ENCODE results near the gene SYT6.

The SYT6 gene

DNA sequence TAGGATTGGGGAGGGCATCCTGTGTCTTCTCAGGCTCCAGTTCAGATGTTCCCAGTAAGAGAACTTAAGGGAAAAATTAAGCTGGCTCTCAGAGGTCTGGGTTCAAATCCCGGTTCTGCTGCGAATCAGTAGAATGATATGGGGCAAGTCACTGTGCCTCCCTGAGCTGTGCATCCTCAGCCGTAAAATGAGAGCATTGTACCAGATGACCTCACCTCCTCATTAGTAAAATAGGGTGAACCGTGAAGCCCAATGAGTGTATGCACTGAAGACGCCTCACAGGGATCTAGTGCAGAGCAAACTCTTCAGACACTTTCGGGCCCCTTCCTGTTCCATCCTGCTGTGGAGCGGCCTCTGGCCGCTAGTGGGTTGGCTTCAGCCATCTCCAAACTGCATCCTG, 36.0 kb downstream of the SYT6 start:
- no peak for DNase-seq

DNA sequence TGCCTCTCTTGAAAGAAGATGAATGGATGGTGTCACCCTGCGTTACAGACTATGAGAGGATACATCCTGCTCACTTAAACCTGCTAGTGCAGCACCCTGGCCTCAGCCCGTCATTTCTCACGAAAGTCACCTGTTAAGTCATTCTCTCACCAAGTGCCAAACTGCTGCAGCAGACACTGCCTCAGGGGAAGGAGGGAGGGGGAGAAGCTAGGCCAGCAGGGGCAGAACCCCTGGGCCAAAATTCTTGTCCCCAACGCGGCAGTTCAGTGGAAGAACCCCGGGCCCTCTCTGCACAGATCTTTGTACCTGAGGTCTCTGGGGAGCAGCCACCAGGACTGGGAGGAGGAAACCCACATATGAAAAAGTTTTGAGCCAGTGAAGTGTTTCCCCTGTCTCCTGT, 37.6 kb downstream of the SYT6 start:
- no peak for DNase-seq

DNA sequence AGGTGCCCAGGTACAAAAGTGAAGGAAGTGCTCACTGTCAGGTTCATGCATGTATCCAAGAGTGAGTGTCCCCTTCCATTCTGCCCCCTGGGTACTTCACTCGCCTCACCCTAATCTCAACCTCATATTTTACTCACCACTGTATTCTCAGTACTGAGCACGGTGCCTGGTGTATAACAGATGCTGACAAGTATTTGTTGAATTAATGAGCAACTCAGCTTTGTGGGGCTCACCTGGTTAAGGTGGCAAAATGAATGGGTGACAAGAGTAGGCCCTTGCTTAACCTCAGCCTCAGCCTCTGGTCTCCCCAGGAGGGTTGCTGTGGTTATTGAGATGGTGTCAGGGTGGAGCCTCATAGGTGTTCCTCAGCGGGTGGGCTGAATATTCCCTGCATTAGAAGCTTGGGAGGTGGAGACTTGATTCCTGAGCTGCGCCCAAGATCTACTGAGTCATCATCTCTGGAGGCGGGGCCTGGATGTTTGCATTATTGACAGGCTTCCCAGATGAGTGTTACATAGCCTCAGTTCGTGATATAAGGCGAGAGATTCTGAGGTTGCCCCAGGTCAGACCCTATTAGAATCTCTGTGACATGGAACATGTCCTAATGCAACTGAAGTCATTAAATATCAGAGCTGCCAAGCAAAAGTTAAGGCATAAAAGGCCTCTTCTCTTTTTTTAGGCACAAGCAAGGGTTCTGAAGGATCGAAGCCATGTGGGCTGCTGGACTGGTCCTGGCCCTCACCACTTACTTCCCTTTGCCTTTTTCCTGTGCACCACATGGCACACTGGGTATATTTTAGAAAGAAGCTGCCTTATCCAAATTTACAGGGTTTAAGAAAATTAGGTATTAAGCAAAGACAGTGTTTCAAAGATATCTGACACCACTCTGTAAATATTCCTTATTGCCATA, 39.2 kb downstream of the SYT6 start:
- peak; percentile 61 for DNase-seq

DNA sequence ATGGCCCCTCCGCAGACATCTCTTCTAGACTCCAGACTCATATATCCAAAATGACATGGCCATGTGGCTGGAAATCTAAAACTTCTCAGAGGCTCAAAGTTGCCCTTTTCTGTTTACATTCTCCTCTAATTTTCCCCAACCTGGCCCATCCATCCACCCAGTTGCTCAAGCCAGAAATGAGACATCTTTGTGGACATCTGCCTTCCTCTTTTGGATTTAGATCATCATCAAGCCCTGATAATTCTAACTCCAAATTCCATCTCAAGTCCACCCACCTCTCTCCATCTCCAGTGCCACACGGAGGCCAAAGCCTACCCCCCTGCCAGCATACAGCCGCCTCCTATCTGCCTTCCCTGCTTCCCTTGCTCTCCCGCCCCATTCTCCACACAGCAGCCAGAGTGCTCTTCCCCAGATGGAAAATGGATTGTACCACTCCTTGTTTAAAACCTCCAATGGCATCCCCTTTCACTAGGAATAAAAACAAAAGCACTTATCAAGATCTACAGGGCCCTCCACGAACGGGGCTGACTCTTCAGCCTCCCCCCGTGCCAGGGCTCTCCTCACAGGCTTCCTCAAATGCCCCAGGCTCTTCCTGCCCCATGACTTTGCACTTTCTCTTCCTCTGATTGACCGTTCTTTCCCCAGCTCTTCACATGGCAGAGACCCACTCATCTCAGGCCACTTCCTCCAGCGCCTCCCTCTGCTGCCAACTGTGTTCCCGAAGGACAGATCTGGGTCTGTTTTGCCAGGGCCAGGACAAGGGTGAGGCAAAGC, 40.1 kb downstream of the SYT6 start:
- DNase-seq = no peak

DNA sequence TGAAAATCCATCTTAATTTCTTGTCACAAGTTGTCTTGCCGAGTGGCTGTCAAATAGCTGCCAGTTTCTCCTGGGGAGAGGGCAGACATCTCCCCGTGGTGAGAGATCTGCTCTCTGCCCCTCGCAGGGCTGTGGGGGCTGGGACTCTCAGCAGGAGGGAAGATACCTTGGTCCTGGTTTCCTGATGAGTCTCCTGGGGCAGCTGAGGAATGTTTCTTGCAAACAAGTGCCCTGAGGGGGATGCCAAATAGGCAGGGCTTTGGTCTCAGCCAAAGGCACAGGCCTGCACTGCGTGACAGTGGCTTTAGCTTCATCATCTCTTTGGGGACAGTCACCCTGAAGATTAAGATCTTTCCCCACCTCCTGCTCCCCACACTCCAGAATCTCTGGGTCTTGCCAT, 40.9 kb downstream of the SYT6 start:
- peak; percentile 11 for DNase-seq

DNA sequence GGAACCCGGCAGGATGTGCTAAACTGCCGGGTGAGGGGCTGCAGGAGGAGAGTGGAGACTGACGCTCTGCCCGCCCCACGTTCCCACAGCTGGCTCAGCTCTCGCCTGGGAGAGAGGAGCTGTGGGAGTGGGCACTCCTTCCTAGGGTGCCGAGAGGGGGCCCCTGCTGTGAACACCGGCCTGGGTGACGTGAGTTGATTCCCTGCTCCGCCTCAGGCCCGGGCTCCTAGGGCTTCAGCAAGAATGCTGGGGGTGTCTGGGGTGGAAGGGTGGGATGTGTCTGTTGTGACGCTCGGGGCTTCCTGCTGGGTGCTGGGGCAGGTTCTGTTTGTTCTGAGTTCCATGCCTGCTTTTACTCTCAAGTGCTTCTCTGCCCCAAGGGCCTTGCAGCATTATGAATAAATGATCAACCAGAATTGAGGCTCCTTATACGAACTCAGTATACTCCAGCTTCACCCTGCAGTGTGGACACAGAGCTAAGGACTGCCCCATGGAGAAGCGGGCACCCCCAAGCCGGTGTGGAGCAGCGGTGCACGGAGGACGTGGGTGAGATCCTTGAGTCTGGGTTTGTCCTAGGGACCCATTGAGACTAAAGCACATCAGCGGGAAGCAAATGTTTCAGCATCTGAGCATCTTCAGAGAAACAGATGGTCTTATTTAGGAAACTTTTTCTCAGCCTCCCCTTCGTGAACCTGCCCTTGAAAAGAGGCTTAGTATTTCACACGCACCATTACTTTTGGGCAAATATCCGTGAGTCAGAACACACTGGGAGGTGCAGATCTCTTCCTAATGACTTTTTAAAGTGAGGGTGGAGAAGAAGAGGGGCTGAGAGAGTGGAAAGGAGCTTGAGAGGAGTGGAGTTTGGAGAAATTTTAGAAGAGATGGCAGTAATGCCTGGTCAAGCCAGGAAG, 41.7 kb downstream of the SYT6 start:
- DNase-seq = peak; percentile 35

DNA sequence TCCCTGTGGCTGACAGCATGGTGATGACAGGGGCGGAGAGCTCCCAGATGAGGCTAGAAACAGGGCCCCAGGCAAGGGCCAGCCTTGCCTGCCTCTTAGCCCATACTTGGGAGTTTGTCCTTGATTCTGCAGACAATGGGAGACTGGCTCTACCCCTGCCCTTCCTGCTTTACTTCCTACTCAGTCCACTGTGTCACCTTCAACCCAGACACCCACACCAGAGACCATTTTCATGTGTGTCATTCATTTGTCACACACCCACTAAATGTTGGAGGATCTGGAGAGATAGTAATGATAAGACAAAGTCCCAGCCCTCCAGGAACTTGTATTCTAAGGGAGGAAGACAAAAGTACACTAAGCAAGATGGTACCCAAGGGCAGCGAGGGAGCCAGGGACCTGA, 43.7 kb downstream of the SYT6 start:
- no peak for DNase-seq

DNA sequence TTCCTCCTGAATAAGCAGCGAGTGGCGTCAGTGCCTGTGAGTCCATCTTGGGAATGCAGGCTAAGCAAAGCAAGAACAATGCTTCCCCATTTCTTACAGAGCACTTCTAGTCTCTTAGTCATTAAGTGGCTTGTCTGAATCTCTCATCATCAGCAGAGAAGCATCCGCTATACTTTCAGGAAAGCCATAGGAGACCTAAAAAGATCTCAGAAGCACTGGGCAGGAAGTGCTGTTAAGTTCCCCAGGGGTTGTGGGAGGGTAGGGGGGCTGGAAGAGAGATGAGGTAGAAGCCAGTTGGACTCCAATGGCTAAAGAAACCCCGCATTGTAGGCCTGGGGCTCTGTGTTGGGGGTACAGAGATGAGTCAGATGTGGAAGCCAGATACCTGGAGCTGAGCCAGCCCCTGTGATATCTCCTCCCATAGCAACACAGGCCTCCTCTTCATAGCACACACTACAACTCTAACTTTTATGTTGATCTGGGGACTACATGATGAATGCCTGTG, 44.9 kb downstream of the SYT6 start:
- peak; percentile 80 for DNase-seq

DNA sequence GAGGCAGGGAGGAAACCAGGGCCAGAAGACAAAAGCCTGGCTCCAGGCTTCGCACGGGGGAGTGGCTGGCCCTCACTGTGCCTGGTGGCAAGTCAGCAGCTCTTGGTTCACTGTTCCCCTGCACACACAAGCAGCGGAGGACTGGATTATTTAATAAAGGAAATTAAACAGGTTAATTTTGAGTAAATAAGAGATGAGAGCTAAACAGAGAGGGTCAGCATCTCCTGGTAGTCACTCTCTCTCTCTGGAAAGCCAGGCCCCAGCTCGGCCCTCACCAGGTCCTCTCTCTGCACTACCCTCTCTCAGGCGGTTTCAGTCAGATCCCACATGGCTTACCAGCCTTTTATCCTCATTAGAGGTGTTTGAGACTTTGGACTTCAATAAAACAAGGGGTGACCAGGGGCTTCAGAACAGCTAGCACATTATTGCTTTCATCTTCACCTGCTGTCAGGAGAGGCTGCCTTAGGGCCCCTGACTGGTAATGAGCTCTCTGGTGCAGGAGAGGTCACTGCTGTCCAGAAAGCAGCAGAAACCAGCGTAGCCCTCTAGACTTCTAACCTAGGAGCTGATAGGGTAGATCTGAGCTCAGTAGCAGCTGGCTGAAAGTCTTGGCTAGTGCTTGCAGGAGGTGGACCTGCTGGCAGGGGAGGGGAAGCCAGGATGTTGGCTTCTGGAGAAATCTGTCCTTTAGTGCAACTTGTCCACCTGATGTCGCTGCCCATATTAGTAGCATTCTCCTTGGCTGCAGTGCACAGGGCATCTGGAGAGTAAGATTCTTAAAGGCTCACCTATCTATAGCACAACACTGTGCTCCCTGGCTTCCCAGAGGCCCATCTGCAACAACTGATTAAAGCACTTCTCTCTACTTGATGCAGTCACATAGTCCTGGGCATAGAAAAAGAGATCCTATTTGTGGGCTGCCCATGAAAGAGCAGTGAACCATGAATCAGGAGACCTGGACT, 45.9 kb downstream of the SYT6 start:
- DNase-seq = no peak

DNA sequence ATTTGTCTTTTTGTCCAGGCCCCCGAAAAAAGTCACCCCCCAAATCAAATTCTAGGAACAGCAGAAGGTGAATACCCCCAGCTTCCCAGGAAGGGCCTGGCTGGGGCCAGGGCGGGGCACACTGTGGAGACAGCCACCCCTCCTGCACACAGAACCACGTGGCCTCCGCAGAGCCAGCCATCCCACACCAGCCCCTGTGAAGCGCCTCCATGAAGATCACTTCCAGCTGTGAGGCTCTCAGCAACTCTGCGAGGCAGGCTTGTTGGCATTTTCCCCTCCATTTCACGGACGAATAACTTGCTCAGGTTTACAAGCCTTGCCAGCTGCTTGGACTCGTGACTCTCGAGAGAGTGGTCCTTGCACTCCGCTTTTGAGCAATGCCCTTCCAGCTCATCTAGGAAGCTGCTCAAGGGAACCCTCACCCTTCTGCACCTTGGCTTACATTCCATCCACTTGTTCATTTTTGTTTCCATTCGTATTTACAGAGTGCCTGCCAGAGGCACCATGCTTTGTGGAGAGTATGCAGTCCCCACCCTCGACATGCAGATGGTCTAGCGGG, 48.2 kb downstream of the SYT6 start:
- DNase-seq = peak; percentile 21

DNA sequence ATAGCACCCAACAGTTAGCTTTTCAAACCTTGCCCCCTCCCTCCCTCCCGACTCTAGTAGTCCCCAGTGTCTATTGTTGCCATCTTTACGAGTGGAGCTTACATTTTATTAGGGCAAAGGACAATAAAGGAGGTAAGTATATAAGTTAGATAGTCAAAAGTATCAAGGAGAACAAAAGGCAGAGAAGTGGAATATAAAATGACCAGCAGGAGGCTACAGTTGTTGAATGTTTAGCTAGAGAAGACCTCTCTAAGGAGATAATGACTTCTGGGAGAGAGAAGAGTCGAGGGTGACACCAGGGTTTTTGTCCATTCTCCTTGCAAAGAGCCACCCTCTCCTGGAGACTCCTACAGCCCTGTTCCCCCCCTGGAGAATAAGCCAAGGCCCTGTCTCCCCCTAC, 48.7 kb downstream of the SYT6 start:
- DNase-seq = no peak

DNA sequence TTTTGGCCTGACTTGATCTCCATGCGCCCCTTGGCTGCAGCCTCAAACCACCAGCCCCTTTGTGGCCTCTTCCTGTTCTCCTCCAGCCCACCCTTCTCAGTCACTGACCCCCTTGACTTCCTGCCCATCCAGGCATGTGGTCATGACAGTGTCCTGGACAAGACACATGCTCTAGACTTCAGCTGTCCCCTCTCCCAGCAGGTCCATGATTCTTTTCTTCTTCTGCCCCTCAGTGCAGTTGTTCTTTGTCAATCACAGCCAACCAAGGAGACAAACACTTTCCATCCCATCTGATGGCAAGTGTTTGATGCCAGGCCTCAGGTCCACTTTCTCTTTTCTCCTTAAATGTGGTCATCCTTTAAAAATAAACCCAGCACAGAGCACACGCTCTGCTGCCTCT, 49.7 kb downstream of the SYT6 start:
- no peak for DNase-seq

DNA sequence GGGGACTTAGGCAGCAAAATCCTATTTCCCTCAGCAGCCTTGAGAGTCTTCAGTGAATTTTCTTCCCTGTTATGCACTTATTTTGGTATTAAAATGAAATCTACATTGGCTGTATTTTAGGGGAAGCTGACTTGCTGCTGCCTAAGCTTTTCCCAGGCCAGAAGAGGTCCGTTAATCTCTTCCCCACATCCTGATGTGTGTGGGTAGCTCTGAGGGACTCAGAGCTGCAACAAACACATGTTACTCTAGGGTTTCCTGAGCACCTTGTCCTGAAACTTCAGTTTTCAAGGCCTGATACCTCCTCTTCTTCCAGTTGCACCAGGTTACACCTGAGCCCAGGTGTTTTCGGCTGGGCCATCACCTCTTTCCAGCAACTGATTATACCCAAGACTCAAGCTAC, 51.5 kb downstream of the SYT6 start:
- DNase-seq = no peak

DNA sequence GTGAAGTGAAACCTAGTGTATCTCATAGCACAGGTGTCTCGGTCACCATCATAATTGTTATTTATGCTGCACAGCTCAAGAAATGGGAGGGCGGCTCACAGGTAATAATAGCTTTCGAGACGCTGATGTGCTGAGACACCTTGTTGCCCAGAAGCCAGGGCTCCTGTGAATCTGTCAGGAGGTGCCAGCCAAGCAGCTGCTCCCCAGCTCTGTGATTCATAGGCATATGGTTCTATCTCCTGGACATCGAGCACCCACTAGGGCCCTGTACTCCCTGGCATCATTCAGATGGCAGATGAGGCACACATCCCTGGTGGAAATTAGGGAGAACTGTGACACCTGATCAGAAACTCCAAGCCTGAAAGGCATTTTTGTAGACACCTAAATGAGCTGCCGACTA, 53.5 kb downstream of the SYT6 start:
- no peak for DNase-seq

DNA sequence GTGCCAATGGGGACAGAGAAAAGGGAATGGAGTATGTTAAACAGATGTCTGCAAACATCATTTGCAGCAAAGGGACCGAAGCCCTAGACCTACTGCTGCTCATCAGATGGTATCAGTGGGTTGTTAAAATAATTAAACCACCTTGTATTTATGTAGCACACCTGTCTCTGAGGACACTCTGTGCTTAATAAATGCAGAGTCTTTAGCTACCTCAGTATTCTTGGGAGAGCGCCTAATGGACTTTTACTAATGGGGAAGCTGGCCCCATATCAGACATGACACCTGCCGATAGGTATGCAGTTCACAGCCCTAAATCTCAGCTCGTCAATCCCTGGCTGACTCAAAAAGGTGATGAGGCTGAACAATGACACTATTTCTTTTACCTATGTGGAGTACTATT, 54.4 kb downstream of the SYT6 start:
- no peak for DNase-seq

DNA sequence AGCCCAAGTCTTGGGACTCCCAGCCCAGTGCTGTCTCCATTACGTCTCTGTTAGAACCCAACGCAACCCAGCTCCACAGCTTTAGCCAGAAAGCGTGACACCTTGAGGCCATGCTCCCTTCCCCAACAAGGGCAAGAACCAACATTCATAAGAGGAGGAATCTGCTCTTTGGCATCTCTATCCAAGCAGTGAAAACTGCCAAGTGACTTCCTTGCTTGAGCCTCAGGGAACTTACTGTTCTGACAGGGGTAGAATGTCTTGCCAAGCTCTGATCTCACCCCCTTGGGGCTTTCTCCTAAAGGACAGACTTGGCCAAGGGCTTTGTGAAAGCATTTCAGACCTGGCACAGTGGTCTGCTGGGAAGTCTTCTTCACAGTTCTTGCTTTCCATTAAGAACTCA, 56.6 kb downstream of the SYT6 start:
- DNase-seq = no peak

DNA sequence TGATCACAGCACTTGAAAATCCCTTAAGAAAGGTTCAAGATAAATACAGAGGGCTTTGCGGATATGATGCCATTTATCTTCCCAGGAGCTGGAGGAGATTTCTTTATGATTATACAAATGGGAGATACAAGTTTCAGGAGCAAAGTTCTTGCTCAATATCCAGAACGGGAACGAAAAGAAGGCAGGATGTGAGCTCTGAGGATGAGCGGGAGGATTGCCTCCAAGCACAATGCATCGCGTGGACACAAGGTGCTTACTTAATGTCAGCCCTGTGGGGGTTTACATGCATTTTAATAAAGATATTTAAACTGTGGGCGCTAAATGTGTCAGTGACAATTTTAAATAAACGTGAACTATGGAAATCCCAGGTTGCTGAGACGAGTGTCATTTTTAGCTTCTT, 59.0 kb downstream of the SYT6 start:
- DNase-seq = no peak

DNA sequence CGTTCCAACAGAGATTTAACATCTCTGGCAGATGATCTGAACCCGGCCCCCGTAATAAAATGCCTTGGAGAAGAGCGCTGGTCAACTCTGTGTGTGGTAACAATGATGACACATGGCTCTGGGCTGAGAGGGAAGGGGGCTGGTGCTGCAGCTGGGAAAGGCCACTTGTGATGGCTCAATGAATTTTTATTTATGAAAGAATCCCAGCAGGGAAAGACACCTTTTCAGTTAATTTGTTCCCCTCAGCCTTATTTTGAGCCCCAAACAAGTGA, 59.4 kb downstream of the SYT6 start:
- DNase-seq = peak; percentile 62

DNA sequence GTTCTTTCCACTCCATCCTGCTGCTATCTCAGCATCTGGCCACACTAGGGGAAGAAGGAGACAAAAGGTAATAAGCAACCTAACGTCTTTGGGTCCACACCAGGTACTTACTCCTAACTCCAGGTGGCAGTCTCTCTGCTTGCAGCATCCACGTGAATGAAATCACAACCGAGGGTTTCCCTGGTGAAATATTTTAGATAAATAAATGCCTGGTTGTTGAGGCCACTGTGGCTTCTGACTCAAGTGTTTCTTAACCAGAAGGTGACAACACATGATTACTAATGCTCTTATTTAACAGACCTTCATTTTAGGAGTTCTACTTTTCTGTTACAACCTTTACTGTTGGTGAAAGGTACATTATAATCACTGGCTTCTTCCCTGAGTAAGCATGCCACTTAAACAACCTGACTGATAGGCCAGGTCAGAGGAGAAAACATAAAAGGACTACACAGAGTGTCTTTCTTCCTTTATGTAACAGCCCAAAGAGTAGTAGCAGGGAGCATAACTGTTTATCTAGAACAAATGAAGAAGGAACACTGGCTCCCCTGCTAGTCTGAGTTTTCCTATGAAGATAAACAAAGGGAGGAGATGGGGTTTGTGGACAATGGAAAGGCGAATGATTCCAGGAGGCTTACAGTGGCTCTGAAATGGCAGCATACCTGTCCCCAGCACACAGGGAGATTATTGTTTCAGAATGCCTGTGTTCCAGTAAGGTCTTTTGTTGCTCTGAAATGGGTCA, 59.9 kb downstream of the SYT6 start:
- peak; percentile 52 for DNase-seq

DNA sequence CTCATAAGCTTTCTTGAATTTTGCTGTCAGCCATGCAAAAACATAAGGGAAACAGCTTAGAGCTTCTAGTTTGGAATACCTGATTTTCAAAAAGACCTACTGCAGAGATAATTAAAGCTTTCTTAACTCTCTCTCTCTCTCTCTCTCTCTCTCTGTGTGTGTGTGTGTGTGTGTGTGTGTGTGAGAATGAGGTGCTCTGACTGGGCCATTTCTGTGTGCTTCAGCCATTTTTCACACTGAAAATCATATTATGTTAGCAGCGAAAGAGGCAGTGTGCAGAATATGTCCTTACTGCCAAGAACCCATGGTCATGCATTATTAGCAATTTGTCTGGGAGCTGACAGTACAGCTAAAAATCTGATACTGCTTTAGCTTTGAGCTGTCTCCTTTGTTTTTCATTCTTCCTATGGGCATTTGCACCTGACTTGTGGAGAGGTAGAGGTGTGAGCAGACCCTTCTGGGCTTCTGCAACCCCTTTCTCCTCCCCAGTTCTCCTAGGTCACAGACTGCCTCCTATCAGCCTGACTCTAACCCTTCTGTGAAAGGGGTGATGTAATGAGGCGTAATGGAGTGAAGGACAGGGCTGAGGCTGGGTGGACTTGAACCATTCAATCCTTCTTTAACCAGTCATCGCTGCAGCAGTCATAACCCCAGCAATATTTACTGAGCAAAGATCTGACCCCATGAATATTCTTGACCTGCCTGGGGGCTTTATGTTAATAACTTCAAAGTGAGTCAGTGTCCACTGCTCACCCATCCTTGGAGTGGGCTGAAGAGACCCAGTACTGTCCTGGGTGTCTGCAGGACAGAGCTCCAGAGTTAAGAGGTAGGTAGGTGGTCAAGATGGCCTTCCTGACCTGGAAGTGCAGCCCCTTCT, 61.2 kb downstream of the SYT6 start:
- peak; percentile 34 for DNase-seq

All from fibroblast of skin of scalp (primary cell).